ENCODE results near the gene CDC20B. TPM values are rescaled to one million over a fixed set of nuclear protein-coding genes. Genes with fewer than 3 reads are reported as not detected.
A peak's percentile ranks its signal among the peaks of the same experiment; 100 is the strongest.

Gene CDC20B
- total RNA-seq, 1 experiment from 2014 or later: not detected

- DNase-seq (ENCODE audit: low spot score): no peak
- in situ Hi-C loops (cut with HindIII; ENCODE audit: low sequenced_read_pairs): no loop called here
Observed at GRCh38 chr5:55171471-55171870, 1.5 kb downstream of the CDC20B start.

GRCh38 chr5:55162666-55163065 lies 10.3 kb downstream of the CDC20B start:
- in situ Hi-C loops (cut with HindIII; ENCODE audit: low sequenced_read_pairs): no loop called here
- no peak for DNase-seq (ENCODE audit: low spot score)

GRCh38 chr5:55160493-55161209 lies 12.3 kb downstream of the CDC20B start:
- peak; percentile 36 for DNase-seq (ENCODE audit: low spot score)
- in situ Hi-C loops (cut with HindIII; ENCODE audit: low sequenced_read_pairs): no loop called here

GRCh38 chr5:55159763-55160492 lies 13.0 kb downstream of the CDC20B start, which contains the start of gene GPX8:
GPX8 (plus strand) TSS chr5:55160171; CDS start chr5:55160193, 22 bp downstream.
- in situ Hi-C loops (cut with HindIII; ENCODE audit: low sequenced_read_pairs): no loop called here
- DNase-seq (ENCODE audit: low spot score): peak; percentile 40

- in situ Hi-C loops (cut with HindIII; ENCODE audit: low sequenced_read_pairs): no loop called here
- DNase-seq (ENCODE audit: low spot score): no peak
Observed at GRCh38 chr5:55154873-55155272, 18.1 kb downstream of the CDC20B start.

GRCh38 chr5:55151923-55152842 lies 20.8 kb downstream of the CDC20B start:
- DNase-seq (ENCODE audit: low spot score): no peak
- in situ Hi-C loops (cut with HindIII; ENCODE audit: low sequenced_read_pairs): no loop called here

- in situ Hi-C loops (cut with HindIII; ENCODE audit: low sequenced_read_pairs): no loop called here
Observed at GRCh38 chr5:55149308-55149795, 23.6 kb downstream of the CDC20B start.

GRCh38 chr5:55146543-55147151 lies 26.3 kb downstream of the CDC20B start:
- in situ Hi-C loops (cut with HindIII; ENCODE audit: low sequenced_read_pairs): no loop called here
- peak; percentile 76 for DNase-seq (ENCODE audit: low spot score)

More at GRCh38 chr5:55149308-55149795, 23.6 kb downstream of the CDC20B start:
- no peak for DNase-seq (ENCODE audit: low spot score)

- no peak for DNase-seq (ENCODE audit: low spot score)
- in situ Hi-C loops (cut with HindIII; ENCODE audit: low sequenced_read_pairs): no loop called here
Observed at GRCh38 chr5:55146080-55146479, 26.9 kb downstream of the CDC20B start.

- DNase-seq (ENCODE audit: low spot score): no peak
- in situ Hi-C loops (cut with HindIII; ENCODE audit: low sequenced_read_pairs): no loop called here
Observed at GRCh38 chr5:55143624-55144023, 29.4 kb downstream of the CDC20B start.

- no peak for DNase-seq (ENCODE audit: low spot score)
- in situ Hi-C loops (cut with HindIII; ENCODE audit: low sequenced_read_pairs): no loop called here
Observed at GRCh38 chr5:55141945-55142690, 30.9 kb downstream of the CDC20B start.

GRCh38 chr5:55140908-55141665 lies 31.9 kb downstream of the CDC20B start:
- in situ Hi-C loops (cut with HindIII; ENCODE audit: low sequenced_read_pairs): no loop called here

GRCh38 chr5:55136521-55136920 lies 36.5 kb downstream of the CDC20B start:
- DNase-seq (ENCODE audit: low spot score): no peak
- in situ Hi-C loops (cut with HindIII; ENCODE audit: low sequenced_read_pairs): no loop called here

More at GRCh38 chr5:55140908-55141665, 31.9 kb downstream of the CDC20B start:
- no peak for DNase-seq (ENCODE audit: low spot score)

GRCh38 chr5:55134053-55134722 lies 38.8 kb downstream of the CDC20B start:
- DNase-seq (ENCODE audit: low spot score): no peak
- in situ Hi-C loops (cut with HindIII; ENCODE audit: low sequenced_read_pairs): no loop called here

GRCh38 chr5:55123365-55123764 lies 49.6 kb downstream of the CDC20B start:
- in situ Hi-C loops (cut with HindIII; ENCODE audit: low sequenced_read_pairs): no loop called here
- no peak for DNase-seq (ENCODE audit: low spot score)

GRCh38 chr5:55114061-55114460 lies 58.9 kb downstream of the CDC20B start:
- no peak for DNase-seq (ENCODE audit: low spot score)
- in situ Hi-C loops (cut with HindIII; ENCODE audit: low sequenced_read_pairs): no loop called here

GRCh38 chr5:55113327-55113726 lies 59.6 kb downstream of the CDC20B start:
- in situ Hi-C loops (cut with HindIII; ENCODE audit: low sequenced_read_pairs): no loop called here
- no peak for DNase-seq (ENCODE audit: low spot score)
